ENCODE data around the gene ZFP36L2. TPM values are rescaled to one million over a fixed set of nuclear protein-coding genes. Genes with fewer than 3 reads are reported as not detected.
A peak's percentile ranks its signal among the peaks of the same experiment; 100 is the strongest.

Gene ZFP36L2
- total and polyA plus RNA-seq, 9 of the 15 experiments (the other 6 are each of a cell fraction or from before 2014, with no cell fraction given), result 4.1 to 60.6 (median 20.3) TPM

GRCh38 chr2:43225788-43226557 lies 433 bp downstream of the ZFP36L2 start (continued):
- TF ChIP-seq ZBTB11 (CRISPR knock-in tag; IDR thresholded peaks at IDR 0.05), result peak in 1 of 3 experiments; percentile 60; a peak in 2 of 6 replicates
- TF ChIP-seq POLR2B (IDR thresholded peaks at IDR 0.05; ENCODE audit: low read depth, partially characterized antibody), result peak; percentile 53
- no peak for TF ChIP-seq ZNF23 (CRISPR knock-in tag; IDR thresholded peaks at IDR 0.05)
- TF ChIP-seq USF2 (CRISPR knock-in tag; IDR thresholded peaks at IDR 0.05), result peak; percentile 88
- TF ChIP-seq DEAF1 (CRISPR knock-in tag; IDR thresholded peaks at IDR 0.05), result no peak
- no peak for TF ChIP-seq ZEB2 (IDR thresholded peaks at IDR 0.05)
- TF ChIP-seq SUPT5H (IDR thresholded peaks at IDR 0.05), result peak; percentile 62
- no peak for TF ChIP-seq ZNF277 (CRISPR knock-in tag; IDR thresholded peaks at IDR 0.05; ENCODE audit: borderline replicate concordance)
- TF ChIP-seq CBFB (CRISPR knock-in tag; IDR thresholded peaks at IDR 0.05), result peak; percentile 83
- no peak for TF ChIP-seq ZNF24 (IDR thresholded peaks at IDR 0.05)
- TF ChIP-seq U2AF1 (optimal IDR thresholded peaks at IDR 0.05; ENCODE audit: low read depth, low read length), result no peak
- peak; percentile 35 for TF ChIP-seq PRPF4 (IDR thresholded peaks at IDR 0.05; ENCODE audit: insufficient read depth, low read depth, low read length, poor library complexity, severe bottlenecking)
- no peak for TF ChIP-seq SNIP1 (IDR thresholded peaks at IDR 0.05; ENCODE audit: low read depth)
- no peak for TF ChIP-seq CREM (IDR thresholded peaks at IDR 0.05; ENCODE audit: low read depth)
- TF ChIP-seq MYC (IDR thresholded peaks at IDR 0.05; ENCODE audit: low read depth, low read length), result peak; percentile 62
- peak; percentile 57; the same call in 1 of the 2 replicates for TF ChIP-seq MYC (CRISPR knock-in tag; IDR thresholded peaks at IDR 0.05; ENCODE audit: borderline replicate concordance, low read depth)
- peak; percentile 87; the same call in 1 of the 2 replicates for TF ChIP-seq NR1H2 (CRISPR knock-in tag; IDR thresholded peaks at IDR 0.05)
- TF ChIP-seq NR2C2 (CRISPR knock-in tag; IDR thresholded peaks at IDR 0.05), result no peak
- TF ChIP-seq NR2C2 (tag; IDR thresholded peaks at IDR 0.05), result 0 out of 2 replicates have a peak, but pooled peaks have one; percentile 50
- TF ChIP-seq MYBL2 (IDR thresholded peaks at IDR 0.05; ENCODE audit: low read depth), result no peak
- TF ChIP-seq MYBL2 (CRISPR knock-in tag; IDR thresholded peaks at IDR 0.05; ENCODE audit: borderline replicate concordance), result no peak
- no peak for TF ChIP-seq ZNF57 (CRISPR knock-in tag; IDR thresholded peaks at IDR 0.05)

Data from K562 (cell line).